ENCODE measurements around the gene PRKAG2. TPM values are rescaled to one million over a fixed set of nuclear protein-coding genes. Genes with fewer than 3 reads are reported as not detected.
"Not testable (repeated sequence)": the region's sequence is repeated elsewhere in the genome, so short reads cannot be mapped to it uniquely, and the experiment has no call there.

The PRKAG2 gene
- polyA plus RNA-seq, 2 donors: 9.0 to 11.2 TPM

- 89 to 91% methylated on average over 13 of the region's 13 CpGs for WGBS, 2 donors
- Histone ChIP-seq H3K27me3 (ENCODE audit: control insufficient read depth in 1 of 2, insufficient read depth in 2 of 2, low read length in 2 of 2) (no peaks in the 10 kb centered on the region), H3K36me3 (ENCODE audit: control insufficient read depth in 2 of 2, insufficient read depth in 2 of 2, low read length in 1 of 2) (peaks cover 3% of the 10 kb centered on the region in 2 donors), H3K4me3 (ENCODE audit: low read depth in 1 of 2, low read length in 2 of 2) (no peak overlapping the region), H3K9me3 (ENCODE audit: control insufficient read depth in 2 of 2, insufficient read depth in 1 of 2, low read depth in 1 of 2, low read length in 1 of 2) (no peaks in the 10 kb centered on the region), H3K4me1 (ENCODE audit: control insufficient read depth in 2 of 2, insufficient read depth in 2 of 2, low read length in 1 of 2) (peaks cover 0 to 2% of the 10 kb centered on the region in 2 donors), H3K27ac (ENCODE audit: low read depth in 2 of 2, low read length in 1 of 2) (no peak overlapping the region)
Measured at GRCh38 chr7:151831606-151832005, 45.3 kb downstream of the PRKAG2 start.

- H3K4me3 ChIP-seq (ENCODE audit: low read depth in 1 of 2, low read length in 2 of 2): no peak overlapping the region
- H3K9me3 ChIP-seq (ENCODE audit: control insufficient read depth in 2 of 2, insufficient read depth in 1 of 2, low read depth in 1 of 2, low read length in 1 of 2): no peaks in the 10 kb centered on the region
- H3K36me3 ChIP-seq (ENCODE audit: control insufficient read depth in 2 of 2, insufficient read depth in 2 of 2, low read length in 1 of 2): peaks cover 3% of the 10 kb centered on the region in 2 donors
- H3K4me1 ChIP-seq (ENCODE audit: control insufficient read depth in 2 of 2, insufficient read depth in 2 of 2, low read length in 1 of 2): peaks cover 0 to 7% of the 10 kb centered on the region in 2 donors
- no peak overlapping the region for H3K27ac ChIP-seq (ENCODE audit: low read depth in 2 of 2, low read length in 1 of 2)
- WGBS, 2 donors: 82 to 86% methylated on average over 26 of the region's 26 CpGs
- no peaks in the 10 kb centered on the region for H3K27me3 ChIP-seq (ENCODE audit: control insufficient read depth in 1 of 2, insufficient read depth in 2 of 2, low read length in 2 of 2)
Measured at GRCh38 chr7:151830121-151830830, 46.6 kb downstream of the PRKAG2 start.

- Histone ChIP-seq H3K27me3 (ENCODE audit: control insufficient read depth in 1 of 2, insufficient read depth in 2 of 2, low read length in 2 of 2) (no peaks in the 10 kb centered on the region), H3K27ac (ENCODE audit: low read depth in 2 of 2, low read length in 1 of 2) (no peak overlapping the region), H3K4me3 (ENCODE audit: low read depth in 1 of 2, low read length in 2 of 2) (no peak overlapping the region), H3K9me3 (ENCODE audit: control insufficient read depth in 2 of 2, insufficient read depth in 1 of 2, low read depth in 1 of 2, low read length in 1 of 2) (no peaks in the 10 kb centered on the region), H3K4me1 (ENCODE audit: control insufficient read depth in 2 of 2, insufficient read depth in 2 of 2, low read length in 1 of 2) (peaks cover 0 to 7% of the 10 kb centered on the region in 2 donors), H3K36me3 (ENCODE audit: control insufficient read depth in 2 of 2, insufficient read depth in 2 of 2, low read length in 1 of 2) (peaks cover 3% of the 10 kb centered on the region in 2 donors)
- 88 to 92% methylated on average over 13 of the region's 13 CpGs for WGBS, 2 donors
Measured at GRCh38 chr7:151829707-151830106, 47.2 kb downstream of the PRKAG2 start.

GRCh38 chr7:151827620-151828019 lies 49.3 kb downstream of the PRKAG2 start:
- Histone ChIP-seq H3K4me3 (ENCODE audit: low read depth in 1 of 2, low read length in 2 of 2) (no peak overlapping the region), H3K9me3 (ENCODE audit: control insufficient read depth in 2 of 2, insufficient read depth in 1 of 2, low read depth in 1 of 2, low read length in 1 of 2) (no peaks in the 10 kb centered on the region), H3K36me3 (ENCODE audit: control insufficient read depth in 2 of 2, insufficient read depth in 2 of 2, low read length in 1 of 2) (peaks cover 0 to under 1% of the 10 kb centered on the region in 2 donors), H3K27me3 (ENCODE audit: control insufficient read depth in 1 of 2, insufficient read depth in 2 of 2, low read length in 2 of 2) (no peaks in the 10 kb centered on the region), H3K27ac (ENCODE audit: low read depth in 2 of 2, low read length in 1 of 2) (no peak overlapping the region), H3K4me1 (ENCODE audit: control insufficient read depth in 2 of 2, insufficient read depth in 2 of 2, low read length in 1 of 2) (peaks cover 3 to 8% of the 10 kb centered on the region in 2 donors)
- 87 to 91% methylated on average over 8 of the region's 8 CpGs for WGBS, 2 donors

- H3K27ac ChIP-seq (ENCODE audit: low read depth in 2 of 2, low read length in 1 of 2); H3K9me3 ChIP-seq (ENCODE audit: control insufficient read depth in 2 of 2, insufficient read depth in 1 of 2, low read depth in 1 of 2, low read length in 1 of 2); H3K27me3 ChIP-seq (ENCODE audit: control insufficient read depth in 1 of 2, insufficient read depth in 2 of 2, low read length in 2 of 2); H3K36me3 ChIP-seq (ENCODE audit: control insufficient read depth in 2 of 2, insufficient read depth in 2 of 2, low read length in 1 of 2); H3K4me3 ChIP-seq (ENCODE audit: low read depth in 1 of 2, low read length in 2 of 2); H3K4me1 ChIP-seq (ENCODE audit: control insufficient read depth in 2 of 2, insufficient read depth in 2 of 2, low read length in 1 of 2): not testable (repeated sequence)
- WGBS, 2 donors: 81 to 91% methylated on average over 6 of the region's 6 CpGs
Measured at GRCh38 chr7:151826316-151826715, 50.6 kb downstream of the PRKAG2 start.

GRCh38 chr7:151825721-151826120 lies 51.2 kb downstream of the PRKAG2 start:
- WGBS, 2 donors: 69 to 70% methylated on average over 5 of the region's 5 CpGs
- Histone ChIP-seq H3K9me3 (ENCODE audit: control insufficient read depth in 2 of 2, insufficient read depth in 1 of 2, low read depth in 1 of 2, low read length in 1 of 2) (no peaks in the 10 kb centered on the region), H3K4me1 (ENCODE audit: control insufficient read depth in 2 of 2, insufficient read depth in 2 of 2, low read length in 1 of 2) (peaks cover 3 to 10% of the 10 kb centered on the region in 2 donors), H3K27ac (ENCODE audit: low read depth in 2 of 2, low read length in 1 of 2) (no peak overlapping the region), H3K27me3 (ENCODE audit: control insufficient read depth in 1 of 2, insufficient read depth in 2 of 2, low read length in 2 of 2) (no peaks in the 10 kb centered on the region), H3K4me3 (ENCODE audit: low read depth in 1 of 2, low read length in 2 of 2) (no peak overlapping the region), H3K36me3 (ENCODE audit: control insufficient read depth in 2 of 2, insufficient read depth in 2 of 2, low read length in 1 of 2) (no peaks in the 10 kb centered on the region)

- Histone ChIP-seq H3K4me1 (ENCODE audit: control insufficient read depth in 2 of 2, insufficient read depth in 2 of 2, low read length in 1 of 2) (peaks cover 3 to 17% of the 10 kb centered on the region in 2 donors), H3K4me3 (ENCODE audit: low read depth in 1 of 2, low read length in 2 of 2) (no peak overlapping the region), H3K36me3 (ENCODE audit: control insufficient read depth in 2 of 2, insufficient read depth in 2 of 2, low read length in 1 of 2) (no peaks in the 10 kb centered on the region), H3K9me3 (ENCODE audit: control insufficient read depth in 2 of 2, insufficient read depth in 1 of 2, low read depth in 1 of 2, low read length in 1 of 2) (no peaks in the 10 kb centered on the region), H3K27ac (ENCODE audit: low read depth in 2 of 2, low read length in 1 of 2) (no peak overlapping the region), H3K27me3 (ENCODE audit: control insufficient read depth in 1 of 2, insufficient read depth in 2 of 2, low read length in 2 of 2) (no peaks in the 10 kb centered on the region)
- WGBS, 2 donors: 62 to 65% methylated on average over 14 of the region's 14 CpGs
Measured at GRCh38 chr7:151824373-151824933, 52.5 kb downstream of the PRKAG2 start.

- no peaks in the 10 kb centered on the region for H3K36me3 ChIP-seq (ENCODE audit: control insufficient read depth in 2 of 2, insufficient read depth in 2 of 2, low read length in 1 of 2)
- no peak overlapping the region for H3K27ac ChIP-seq (ENCODE audit: low read depth in 2 of 2, low read length in 1 of 2)
- no peaks in the 10 kb centered on the region for H3K9me3 ChIP-seq (ENCODE audit: control insufficient read depth in 2 of 2, insufficient read depth in 1 of 2, low read depth in 1 of 2, low read length in 1 of 2)
- 48 to 63% methylated on average over 8 of the region's 8 CpGs for WGBS, 2 donors
- H3K4me1 ChIP-seq (ENCODE audit: control insufficient read depth in 2 of 2, insufficient read depth in 2 of 2, low read length in 1 of 2): peaks cover 5 to 19% of the 10 kb centered on the region in 2 donors
- no peaks in the 10 kb centered on the region for H3K27me3 ChIP-seq (ENCODE audit: control insufficient read depth in 1 of 2, insufficient read depth in 2 of 2, low read length in 2 of 2)
- H3K4me3 ChIP-seq (ENCODE audit: low read depth in 1 of 2, low read length in 2 of 2): no peak overlapping the region
Measured at GRCh38 chr7:151823566-151824372, 53.1 kb downstream of the PRKAG2 start.

GRCh38 chr7:151822541-151823181 lies 54.3 kb downstream of the PRKAG2 start:
- H3K36me3 ChIP-seq (ENCODE audit: control insufficient read depth in 2 of 2, insufficient read depth in 2 of 2, low read length in 1 of 2): no peaks in the 10 kb centered on the region
- H3K9me3 ChIP-seq (ENCODE audit: control insufficient read depth in 2 of 2, insufficient read depth in 1 of 2, low read depth in 1 of 2, low read length in 1 of 2): no peaks in the 10 kb centered on the region
- no peak overlapping the region for H3K4me3 ChIP-seq (ENCODE audit: low read depth in 1 of 2, low read length in 2 of 2)
- H3K27ac ChIP-seq (ENCODE audit: low read depth in 2 of 2, low read length in 1 of 2): no peak overlapping the region
- WGBS, 2 donors: 69 to 77% methylated on average over 17 of the region's 17 CpGs
- H3K4me1 ChIP-seq (ENCODE audit: control insufficient read depth in 2 of 2, insufficient read depth in 2 of 2, low read length in 1 of 2): peaks cover 5 to 24% of the 10 kb centered on the region in 2 donors
- no peaks in the 10 kb centered on the region for H3K27me3 ChIP-seq (ENCODE audit: control insufficient read depth in 1 of 2, insufficient read depth in 2 of 2, low read length in 2 of 2)
